Tibial nerve (tissue), 3 donors: ENCODE data around the gene PCCB.

Source experiments
- CTCF ChIP-seq, 5 experiments: fragments of 200-600 bp in 3 of 5; fragments of 450-650 bp in 2 of 5; sonication (generic) in 3 of 5; IDR thresholded peaks; one replicate each; pipeline ENCODE4 v1.5.1; 2016 to 2019; ENCODE audit warnings: antibody characterized with exemption in 5 of 5, mild to moderate bottlenecking in 3 of 5, moderate library complexity in 2 of 5
- POLR2A ChIP-seq, 2 donors: fragments of 450-650 bp; IDR thresholded peaks; one replicate each; pipeline ENCODE4 v1.6.1; 2017; ENCODE audit warnings: antibody characterized with exemption in 2 of 2, mild to moderate bottlenecking in 2 of 2, moderate library complexity in 2 of 2

GRCh38 chr3:136293279-136293678 lies 43.1 kb downstream of the PCCB start:
- TF ChIP-seq CTCF (IDR thresholded peaks at IDR 0.05) (no peak), POLR2A (IDR thresholded peaks at IDR 0.05) (no peak)
